D721Med (cell line): ENCODE data around the gene ZEB2.

ENCODE experiments used
- DNase-seq: peaks from one replicate; pipeline ENCODE4 v3.0.0; 2011; ENCODE audit warnings: low spot score; ENCODE audit not compliant: insufficient read length
- FAIRE-seq: peaks from 2 replicates; lab custom pipeline; 2011; peaks lifted over from hg19 to GRCh38; lab: Jason Lieb, UNC
- TF ChIP-seq, protein P1 (sequence below): IDR thresholded peaks from 2 replicates; pipeline ENCODE4 v1.5.1; 2012; ENCODE audit warnings: mild to moderate bottlenecking, control low read depth; ENCODE audit not compliant: insufficient read depth; ENCODE audit errors: missing control alignments

Gene ZEB2

DNA sequence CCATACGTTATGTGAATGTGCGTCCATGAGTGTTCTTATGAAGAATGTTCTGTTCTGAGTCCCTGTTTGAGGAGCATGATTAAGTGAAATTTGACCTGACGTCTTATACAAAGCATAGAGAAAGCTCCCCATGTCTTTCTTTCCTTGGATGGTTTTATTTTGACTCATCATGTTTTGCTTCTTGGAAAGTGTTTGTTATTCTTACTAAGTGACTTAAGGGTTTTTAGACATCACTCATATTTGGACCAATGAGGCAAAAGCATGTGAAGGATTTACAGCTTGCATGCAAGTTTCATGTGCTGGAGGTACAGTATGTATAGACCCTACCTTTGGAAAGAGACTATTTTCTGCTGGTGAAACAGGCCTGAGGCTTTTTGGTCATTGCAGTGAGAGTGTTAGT is 33.5 kb upstream of the ZEB2 start:
- FAIRE-seq (no peak), DNase-seq (no peak)
- TF ChIP-seq, protein P1, sequence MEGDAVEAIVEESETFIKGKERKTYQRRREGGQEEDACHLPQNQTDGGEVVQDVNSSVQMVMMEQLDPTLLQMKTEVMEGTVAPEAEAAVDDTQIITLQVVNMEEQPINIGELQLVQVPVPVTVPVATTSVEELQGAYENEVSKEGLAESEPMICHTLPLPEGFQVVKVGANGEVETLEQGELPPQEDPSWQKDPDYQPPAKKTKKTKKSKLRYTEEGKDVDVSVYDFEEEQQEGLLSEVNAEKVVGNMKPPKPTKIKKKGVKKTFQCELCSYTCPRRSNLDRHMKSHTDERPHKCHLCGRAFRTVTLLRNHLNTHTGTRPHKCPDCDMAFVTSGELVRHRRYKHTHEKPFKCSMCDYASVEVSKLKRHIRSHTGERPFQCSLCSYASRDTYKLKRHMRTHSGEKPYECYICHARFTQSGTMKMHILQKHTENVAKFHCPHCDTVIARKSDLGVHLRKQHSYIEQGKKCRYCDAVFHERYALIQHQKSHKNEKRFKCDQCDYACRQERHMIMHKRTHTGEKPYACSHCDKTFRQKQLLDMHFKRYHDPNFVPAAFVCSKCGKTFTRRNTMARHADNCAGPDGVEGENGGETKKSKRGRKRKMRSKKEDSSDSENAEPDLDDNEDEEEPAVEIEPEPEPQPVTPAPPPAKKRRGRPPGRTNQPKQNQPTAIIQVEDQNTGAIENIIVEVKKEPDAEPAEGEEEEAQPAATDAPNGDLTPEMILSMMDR: no peak

DNA sequence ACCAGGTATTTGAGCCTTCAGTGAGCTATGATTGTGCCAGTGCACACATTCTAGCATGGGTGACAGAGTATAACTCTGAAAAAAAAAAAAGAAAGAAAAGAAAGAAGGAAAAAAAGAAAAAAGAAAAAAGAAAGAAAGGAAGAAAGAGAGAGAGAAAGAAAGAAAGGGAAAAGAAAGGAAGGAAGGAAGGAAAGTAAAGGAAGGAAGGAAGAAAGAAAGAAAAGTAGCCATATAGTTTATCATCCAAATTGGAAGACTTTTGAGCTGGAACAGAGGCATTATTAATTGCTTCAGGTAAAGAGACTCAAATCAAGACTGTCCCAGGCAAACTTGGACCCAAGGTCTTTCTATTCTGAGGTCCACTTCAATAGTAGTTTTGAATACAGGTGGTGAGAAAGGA is 32.9 kb upstream of the ZEB2 start:
- DNase-seq (no peak), FAIRE-seq (no peak)
- TF ChIP-seq, protein P1: no peak

DNA sequence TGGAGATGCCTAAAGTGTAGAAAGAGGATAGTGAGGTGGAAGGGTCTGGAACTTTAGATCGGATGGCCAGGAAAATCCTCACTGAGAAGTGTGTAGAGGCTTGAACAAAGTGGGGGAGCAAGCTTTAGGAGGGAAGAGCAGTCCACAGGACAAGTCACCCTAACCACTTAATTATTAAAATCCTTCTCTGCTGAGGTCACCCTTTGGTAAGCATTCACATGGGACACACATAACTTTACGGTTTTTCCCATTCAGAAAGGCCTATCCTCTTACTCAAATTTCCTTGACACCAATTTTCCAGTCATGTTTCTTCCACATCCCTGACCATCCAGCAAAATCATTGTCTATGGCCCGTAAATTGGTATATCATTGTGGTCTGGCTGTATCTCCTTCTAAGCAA is 31.0 kb upstream of the ZEB2 start:
- no peak for FAIRE-seq
- TF ChIP-seq, protein P1: no peak
- no peak for DNase-seq

DNA sequence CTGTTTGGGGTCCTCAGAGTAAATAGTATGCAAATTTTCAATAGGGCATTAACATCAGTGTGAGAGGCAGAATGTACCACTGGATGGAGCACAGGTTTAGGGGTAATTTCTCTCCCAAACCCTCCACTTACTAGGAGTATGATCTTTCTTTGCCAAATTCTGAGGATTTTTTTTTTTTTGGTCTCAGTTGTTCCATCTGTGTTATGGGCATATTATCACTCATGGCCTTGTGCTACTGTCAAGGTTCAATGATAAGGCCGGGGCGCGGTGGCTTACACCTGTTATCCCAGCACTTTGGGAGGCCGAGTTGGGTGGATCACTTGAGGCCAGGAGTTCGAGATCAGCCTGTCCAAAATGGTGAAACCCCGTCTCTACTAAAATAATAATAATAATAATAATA is 30.2 kb upstream of the ZEB2 start:
- FAIRE-seq: no peak
- TF ChIP-seq, protein P1: no peak
- DNase-seq: no peak

DNA sequence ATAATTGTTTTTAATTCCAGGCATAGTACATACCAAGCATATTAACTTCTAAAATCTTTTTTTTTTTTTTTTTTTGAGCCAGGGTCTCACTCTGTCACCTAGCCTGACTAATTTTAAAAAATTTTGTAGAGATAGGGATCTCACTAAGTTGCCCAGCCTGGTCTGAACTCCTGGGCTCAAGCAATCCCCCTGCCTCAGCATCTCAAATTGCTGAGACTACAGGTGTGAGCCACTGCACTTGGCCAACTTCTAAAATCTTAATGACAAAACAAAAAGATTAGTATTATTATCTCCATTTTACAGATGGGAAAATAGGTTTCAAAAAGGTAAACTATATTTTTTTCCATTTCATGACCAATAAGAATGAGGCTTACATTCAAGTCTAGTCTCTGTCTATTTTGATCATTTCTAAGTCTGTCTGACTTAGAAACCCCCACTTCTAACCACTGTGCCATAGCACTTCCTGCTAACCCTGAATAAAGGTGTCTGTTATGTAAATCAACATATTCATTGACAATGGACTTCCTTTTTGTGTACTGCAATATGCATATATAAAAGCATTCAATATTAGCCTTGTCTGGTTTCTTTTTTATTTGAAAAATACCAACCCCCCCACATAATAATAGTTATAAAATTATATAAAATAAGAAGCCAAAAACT is 28.7 kb upstream of the ZEB2 start:
- FAIRE-seq (no peak), DNase-seq (no peak)
- TF ChIP-seq, protein P1: no peak

DNA sequence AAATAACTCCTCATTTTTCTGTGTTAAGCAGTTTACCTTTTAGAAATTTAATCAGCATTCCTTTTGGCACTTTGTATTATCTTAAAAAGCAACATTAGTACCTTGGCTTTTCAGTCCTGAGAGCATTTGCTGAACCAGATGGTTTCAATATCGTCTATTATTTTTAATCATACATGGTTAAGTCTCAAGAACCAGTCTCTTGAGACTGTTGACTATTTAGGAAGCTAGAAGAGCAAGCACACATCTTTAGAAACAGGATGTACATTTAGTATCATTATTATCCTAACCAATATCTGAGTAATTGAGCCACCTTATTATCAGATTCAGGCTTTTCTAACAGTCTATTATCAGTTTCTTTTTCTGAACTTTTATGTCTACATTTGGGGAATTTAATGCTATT is 28.2 kb upstream of the ZEB2 start:
- TF ChIP-seq, protein P1: no peak
- DNase-seq: no peak
- FAIRE-seq: no peak

DNA sequence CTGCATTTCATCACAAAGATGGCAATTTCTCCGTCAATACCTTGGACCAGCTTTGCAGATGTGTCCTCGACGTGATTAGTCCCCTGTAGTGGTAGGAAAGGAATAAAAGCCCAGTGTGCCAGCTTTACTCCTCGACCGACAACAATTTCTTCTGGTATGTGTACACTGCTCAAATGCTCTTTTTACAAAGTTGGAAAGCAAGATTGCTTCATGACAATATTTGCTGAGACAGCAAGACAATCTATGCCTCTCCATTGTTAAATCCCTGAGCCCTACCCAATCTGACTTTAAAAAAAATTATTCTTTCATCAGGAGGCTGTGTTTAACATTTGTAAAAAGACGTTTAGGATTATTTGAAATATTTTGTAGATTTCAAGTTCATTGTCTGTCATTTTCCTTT is 27.6 kb upstream of the ZEB2 start:
- FAIRE-seq (no peak), DNase-seq (no peak)
- TF ChIP-seq, protein P1: no peak
